K562 (cell line): Measurements from ENCODE around the gene HDAC7. TPM values are rescaled to one million over a fixed set of nuclear protein-coding genes. Genes with fewer than 3 reads are reported as not detected.

ENCODE experiments used
- CBFB ChIP-seq: sonication (generic); formaldehyde crosslinking; IDR thresholded peaks from 2 replicates; pipeline ENCODE4 v1.4.0; 2020; ENCODE audit warnings: mild to moderate bottlenecking, missing genetic modification reagents
- FOXM1 ChIP-seq, 2 experiments: fragments of 450-650 bp in 1 of 2; sonication (generic) in 1 of 2; formaldehyde crosslinking in 1 of 2; IDR thresholded peaks; 2 replicates each; pipeline versions ENCODE4 v1.6.1 to v1.9.0; 2017 to 2022; ENCODE audit warnings: low read depth in 2 of 2, mild to moderate bottlenecking in 2 of 2, missing genetic modification reagents in 1 of 2, moderate library complexity in 1 of 2
- FOXP1 ChIP-seq: sonication (generic); formaldehyde crosslinking; IDR thresholded peaks from 2 replicates; pipeline ENCODE4 v1.8.0; 2022; ENCODE audit warnings: mild to moderate bottlenecking, missing genetic modification reagents
- GABPA ChIP-seq: fragments of 200-800 bp; sonication (Bioruptor generic); conservative IDR thresholded peaks from 2 replicates; pipeline ENCODE4 v1.6.1; 2016; ENCODE audit warnings: low read depth, missing genetic modification characterization, missing compliant biosample characterization
- HNRNPUL1 ChIP-seq: fragments of 200-400 bp; formaldehyde crosslinking; IDR thresholded peaks from 2 replicates; pipeline ENCODE4 v1.6.1; 2017; ENCODE audit warnings: low read length
- MNT ChIP-seq, 2 experiments: fragments of 450-650 bp; conservative IDR thresholded peaks; 2 replicates each; pipeline ENCODE4 v1.6.1; 2017; ENCODE audit warnings: mild to moderate bottlenecking in 2 of 2, moderate library complexity in 2 of 2
- SLC30A9 ChIP-seq: fragments of 250-450 bp; sonication (Bioruptor Pico); IDR thresholded peaks from 2 replicates; pipeline ENCODE4 v1.8.0; 2022; ENCODE audit warnings: mild to moderate bottlenecking, moderate library complexity
- SOX6 ChIP-seq: fragments of 450-650 bp; IDR thresholded peaks from 2 replicates; pipeline ENCODE4 v1.6.1; 2014; ENCODE audit warnings: mild to moderate bottlenecking
- SRSF3 ChIP-seq: fragments of 200-400 bp; formaldehyde crosslinking; IDR thresholded peaks from 2 replicates; pipeline ENCODE4 v1.6.1; 2016; ENCODE audit warnings: mild to moderate bottlenecking, low read length, moderate library complexity; ENCODE audit not compliant: insufficient read depth
- TAL1 ChIP-seq: fragments of 450-650 bp; IDR thresholded peaks from 2 replicates; pipeline ENCODE4 v1.6.1; 2016; ENCODE audit warnings: mild to moderate bottlenecking
- THRB ChIP-seq: fragments of 450-650 bp; formaldehyde crosslinking; conservative IDR thresholded peaks from 2 replicates; pipeline ENCODE4 v1.4.0; 2022; ENCODE audit warnings: mild to moderate bottlenecking, missing genetic modification characterization
- YBX1 ChIP-seq: fragments of 450-650 bp; IDR thresholded peaks from 2 replicates; pipeline ENCODE4 v1.7.1; 2016; ENCODE audit warnings: mild to moderate bottlenecking
- ZNF507 ChIP-seq: conservative IDR thresholded peaks from 2 replicates; pipeline ENCODE4 v1.6.1; 2017; ENCODE audit warnings: missing genetic modification characterization, missing compliant biosample characterization
- ZNF699 ChIP-seq: fragments of 250-450 bp; sonication (Bioruptor Pico); IDR thresholded peaks from 2 replicates; pipeline ENCODE4 v1.8.0; 2021; ENCODE audit warnings: mild to moderate bottlenecking, moderate library complexity; ENCODE audit not compliant: insufficient replicate concordance
- ZZZ3 ChIP-seq: fragments of 450-650 bp; IDR thresholded peaks from 2 replicates; pipeline ENCODE4 v1.6.1; 2016; ENCODE audit warnings: antibody characterized with exemption, mild to moderate bottlenecking, moderate library complexity
- polyA plus RNA-seq, 8 experiments: library from polyadenylated mRNA; depleted of rRNA in 4 of 8; stranded (reverse) in 5 of 8; unstranded in 3 of 8; fragments of >200 nt; fragmentation: Nextera tagmentation in 2 of 8; fragmentation: Illumina TruSeq in 1 of 8; extraction: Ambion mirVana in 2 of 8; extraction: Trizol in 1 of 8; gene quantifications; 2 replicates each; pipeline versions ENCODE4 v1.2.1 to v1.2.3, GENCODE V29; 2011 to 2014; ENCODE audit warnings: inconsistent platforms in 1 of 8, missing spikeins in 1 of 8
- total RNA-seq, 7 experiments: library from RNA; depleted of rRNA in 6 of 7; stranded (reverse); fragments of >200 nt in 6 of 7; fragmentation: Illumina TruSeq in 2 of 7; extraction: Trizol in 2 of 7; gene quantifications; 2 replicates each; pipeline versions ENCODE4 v1.2.1 to v1.2.3, GENCODE V29; 2011 to 2021; ENCODE audit warnings: low replicate concordance in 1 of 7
- TF ChIP-seq, protein P1 (sequence below): conservative IDR thresholded peaks from 2 replicates; pipeline ENCODE4 v1.6.1; 2011; ENCODE audit warnings: low read depth, mild to moderate bottlenecking, low read length; ENCODE audit not compliant: control insufficient read depth
- TF ChIP-seq, protein P2 (sequence below): fragments of 250-450 bp; sonication (Bioruptor Pico); IDR thresholded peaks from 2 replicates; pipeline ENCODE4 v1.5.0; 2022; ENCODE audit warnings: mild to moderate bottlenecking

HDAC7 gene
- total and polyA plus RNA-seq, 9 of the 15 experiments (the other 6 are each of a cell fraction or from before 2014, with no cell fraction given) = 2.5 to 129 (median 31.1) TPM

DNA sequence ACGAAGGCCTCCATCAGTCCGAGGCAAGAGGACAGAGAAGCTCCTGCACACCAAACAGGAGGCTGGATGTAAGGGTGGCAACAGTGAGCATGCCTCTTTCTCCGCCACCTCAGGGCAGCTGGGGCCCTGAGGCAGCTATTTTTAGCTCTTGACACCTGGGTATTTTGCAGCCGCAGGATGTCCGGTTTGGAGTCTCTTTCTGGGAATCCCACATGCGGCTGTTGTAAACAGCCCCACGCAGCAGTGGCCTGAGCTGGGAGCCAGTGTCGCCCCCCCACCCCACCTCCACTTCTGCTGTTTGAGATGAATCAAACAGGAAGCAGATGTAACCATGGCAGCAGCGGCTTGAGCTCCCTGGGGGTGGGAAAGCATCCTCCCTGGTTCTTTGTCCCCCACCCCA lies 11.7 kb downstream of the HDAC7 start (continued):
- TF ChIP-seq MNT (conservative IDR thresholded peaks at IDR 0.05) (peak in 1 of 2 experiments; percentile 39; a peak in 1 of 4 replicates), YBX1 (no peak), CBFB (no peak), GABPA (tag) (peak; percentile 48; the same call in 1 of the 2 replicates), ZNF507 (tag) (no peak), SRSF3 (no peak), ZNF699 (CRISPR knock-in tag) (no peak), FOXP1 (no peak), SOX6 (no peak), HNRNPUL1 (no peak), FOXM1 (IDR thresholded peaks at IDR 0.05; ENCODE audit: low read depth) (no peak), FOXM1 (CRISPR knock-in tag; IDR thresholded peaks at IDR 0.05; ENCODE audit: low read depth) (no peak), TAL1 (no peak), THRB (CRISPR knock-in tag) (no peak), ZZZ3 (no peak), SLC30A9 (no peak)
- TF ChIP-seq, protein P1, sequence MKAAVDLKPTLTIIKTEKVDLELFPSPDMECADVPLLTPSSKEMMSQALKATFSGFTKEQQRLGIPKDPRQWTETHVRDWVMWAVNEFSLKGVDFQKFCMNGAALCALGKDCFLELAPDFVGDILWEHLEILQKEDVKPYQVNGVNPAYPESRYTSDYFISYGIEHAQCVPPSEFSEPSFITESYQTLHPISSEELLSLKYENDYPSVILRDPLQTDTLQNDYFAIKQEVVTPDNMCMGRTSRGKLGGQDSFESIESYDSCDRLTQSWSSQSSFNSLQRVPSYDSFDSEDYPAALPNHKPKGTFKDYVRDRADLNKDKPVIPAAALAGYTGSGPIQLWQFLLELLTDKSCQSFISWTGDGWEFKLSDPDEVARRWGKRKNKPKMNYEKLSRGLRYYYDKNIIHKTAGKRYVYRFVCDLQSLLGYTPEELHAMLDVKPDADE = 0 out of 2 replicates have a peak, but pooled peaks have one; percentile 22
- TF ChIP-seq, protein P2, sequence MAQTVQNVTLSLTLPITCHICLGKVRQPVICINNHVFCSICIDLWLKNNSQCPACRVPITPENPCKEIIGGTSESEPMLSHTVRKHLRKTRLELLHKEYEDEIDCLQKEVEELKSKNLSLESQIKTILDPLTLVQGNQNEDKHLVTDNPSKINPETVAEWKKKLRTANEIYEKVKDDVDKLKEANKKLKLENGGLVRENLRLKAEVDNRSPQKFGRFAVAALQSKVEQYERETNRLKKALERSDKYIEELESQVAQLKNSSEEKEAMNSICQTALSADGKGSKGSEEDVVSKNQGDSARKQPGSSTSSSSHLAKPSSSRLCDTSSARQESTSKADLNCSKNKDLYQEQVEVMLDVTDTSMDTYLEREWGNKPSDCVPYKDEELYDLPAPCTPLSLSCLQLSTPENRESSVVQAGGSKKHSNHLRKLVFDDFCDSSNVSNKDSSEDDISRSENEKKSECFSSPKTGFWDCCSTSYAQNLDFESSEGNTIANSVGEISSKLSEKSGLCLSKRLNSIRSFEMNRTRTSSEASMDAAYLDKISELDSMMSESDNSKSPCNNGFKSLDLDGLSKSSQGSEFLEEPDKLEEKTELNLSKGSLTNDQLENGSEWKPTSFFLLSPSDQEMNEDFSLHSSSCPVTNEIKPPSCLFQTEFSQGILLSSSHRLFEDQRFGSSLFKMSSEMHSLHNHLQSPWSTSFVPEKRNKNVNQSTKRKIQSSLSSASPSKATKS (CRISPR knock-in tag) = no peak
- TF ChIP-seq, all 486 proteins: peak for 8
